Gastrocnemius medialis (tissue), 4 donors: Measurements from ENCODE around the gene HMHB1. TPM values are rescaled to one million over a fixed set of nuclear protein-coding genes. Genes with fewer than 3 reads are reported as not detected.

ENCODE experiments used
- ATAC-seq, 2 donors: fragments of 150-250 bp; one replicate each; pipeline ENCODE4 v1.9.1; 2016
- DNase-seq, 2 donors: peaks; one replicate each; pipeline ENCODE4 v3.0.0-alpha.2; 2019
- H3K27ac ChIP-seq, 4 donors: fragments of 200-600 bp; sonication (generic); 1 replicate in 1 of 4; 2 replicates in 3 of 4; pipeline ENCODE4 v1.5.1; 2016 to 2018; ENCODE audit warnings: mild to moderate bottlenecking in 2 of 4, moderate library complexity in 1 of 4
- H3K27me3 ChIP-seq, 3 donors: fragments of 200-600 bp; sonication (generic) in 2 of 3; 1 replicate in 1 of 3; 2 replicates in 2 of 3; pipeline versions ENCODE4 v1.5.1 to v1.6.0; 2016 to 2019; ENCODE audit warnings: mild to moderate bottlenecking in 1 of 3, moderate library complexity in 1 of 3
- H3K36me3 ChIP-seq, 2 donors: fragments of 200-600 bp; sonication (generic) in 1 of 2; one replicate each; pipeline ENCODE4 v1.5.1; 2017 to 2018
- H3K4me1 ChIP-seq, 2 donors: fragments of 200-600 bp; sonication (generic) in 1 of 2; one replicate each; pipeline ENCODE4 v1.5.1; 2016 to 2017; ENCODE audit warnings: mild to moderate bottlenecking in 2 of 2
- H3K4me3 ChIP-seq, 4 donors: fragments of 200-600 bp; sonication (generic) in 3 of 4; 1 replicate in 1 of 4; 2 replicates in 3 of 4; pipeline ENCODE4 v1.5.1; 2016 to 2019; ENCODE audit warnings: mild to moderate bottlenecking in 2 of 4
- H3K9me3 ChIP-seq, 3 donors: fragments of 200-600 bp; sonication (generic) in 2 of 3; 1 replicate in 1 of 3; 2 replicates in 2 of 3; pipeline ENCODE4 v1.5.1; 2016 to 2019
- CTCF ChIP-seq, 5 experiments: fragments of 450-650 bp in 3 of 5; fragments of 200-600 bp in 2 of 5; sonication (generic) in 2 of 5; IDR thresholded peaks in 4 of 5; conservative IDR thresholded peaks in 1 of 5; 1 replicate in 4 of 5; 2 replicates in 1 of 5; pipeline ENCODE4 v1.5.1; 2016 to 2019; ENCODE audit warnings: antibody characterized with exemption in 5 of 5, mild to moderate bottlenecking in 3 of 5, moderate library complexity in 3 of 5
- POLR2A ChIP-seq, 2 donors: fragments of 450-650 bp; IDR thresholded peaks; one replicate each; pipeline ENCODE4 v1.6.1; 2017; ENCODE audit warnings: antibody characterized with exemption in 2 of 2, mild to moderate bottlenecking in 2 of 2, moderate library complexity in 2 of 2
- in situ Hi-C, 4 donors: fragments of 200-750 bp; cut with MboI; loops; one replicate each; pipeline versions ENCODE4 v1.15.0 to v1.8.0; 2017; ENCODE audit warnings: low sequenced_read_pairs in 4 of 4
- intact Hi-C: fragments of 100-400 bp; cut with DNase I; formaldehyde crosslinking; loops from one replicate; pipeline ENCODE4 v1.15.1; 2023; ENCODE audit warnings: low total_unique reads
- total RNA-seq, 4 donors: library from RNA; depleted of rRNA; stranded (reverse); fragments of >200 nt; gene quantifications; one replicate each; pipeline versions ENCODE4 v1.1.0 to v1.2.3, GENCODE V29; 2016

The HMHB1 gene
- total RNA-seq, 4 donors from 2014 or later, result not detected

DNA sequence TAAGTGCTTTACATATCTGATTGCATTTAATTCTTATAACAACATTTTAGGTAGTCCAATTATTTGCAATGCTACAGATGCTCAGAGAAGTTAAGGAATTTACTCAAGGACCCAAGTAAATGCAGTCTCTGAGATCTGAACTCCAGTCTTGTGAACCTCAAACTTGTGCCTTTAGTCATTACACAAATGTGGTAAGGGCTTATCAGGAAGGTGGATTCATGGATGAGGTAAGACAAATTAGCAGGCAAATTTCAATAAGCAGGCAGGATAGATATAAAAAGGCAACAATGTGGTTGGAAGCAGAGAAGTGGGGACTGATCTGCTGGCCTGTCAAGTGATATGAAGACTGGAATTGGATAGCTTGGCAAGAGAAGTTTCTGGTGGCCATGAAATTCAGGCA lies 29.5 kb downstream of the HMHB1 start:
- Histone ChIP-seq H3K4me3 (no peak overlapping the region), H3K4me1 (no peaks in the 10 kb centered on the region), H3K27me3 (no peaks in the 10 kb centered on the region), H3K9me3 (no peaks in the 10 kb centered on the region), H3K36me3 (no peaks in the 10 kb centered on the region), H3K27ac (no peak overlapping the region)
- TF ChIP-seq CTCF (IDR thresholded peaks at IDR 0.05 in 4 of 5, conservative IDR thresholded peaks at IDR 0.05 in 1 of 5), result no peak
- DNase-seq (no peak), ATAC-seq (no peak)
- in situ Hi-C loops (loop anchor here in 3 of 4 donors (25.0 kb wide), 3 partner anchors 296 to 854 kb away; no protein-coding TSS in a partner anchor), intact Hi-C loops (no loop called here)

DNA sequence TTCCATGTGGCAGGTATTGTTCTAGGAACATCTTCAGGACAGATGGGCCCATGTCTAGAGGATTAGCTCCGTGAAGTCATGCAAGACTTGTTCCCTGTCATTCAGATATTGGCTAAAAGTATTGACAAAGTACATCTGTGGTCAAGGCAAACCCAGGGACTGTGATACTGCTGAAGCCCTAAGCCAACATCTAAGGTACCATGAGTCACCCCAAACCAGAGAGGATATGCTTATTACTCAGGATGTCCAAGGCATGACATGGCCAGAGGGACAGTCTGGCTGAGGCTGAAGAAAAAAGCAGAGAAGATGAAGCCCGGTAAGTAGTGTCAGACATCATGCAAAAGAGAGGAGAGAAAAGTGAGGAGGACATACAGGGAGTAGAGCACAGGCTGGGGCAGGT lies 31.0 kb downstream of the HMHB1 start:
- DNase-seq (no peak), ATAC-seq (no peak)
- no peaks in the 10 kb centered on the region for H3K36me3 ChIP-seq
- H3K4me3 ChIP-seq, result no peak overlapping the region
- in situ Hi-C loops, result loop anchor here in 3 of 4 donors (25.0 kb wide), 3 partner anchors 294 to 856 kb away; no protein-coding TSS in a partner anchor
- TF ChIP-seq POLR2A (IDR thresholded peaks at IDR 0.05) (no peak), CTCF (IDR thresholded peaks at IDR 0.05 in 4 of 5, conservative IDR thresholded peaks at IDR 0.05 in 1 of 5) (no peak)
- H3K27me3 ChIP-seq, result no peaks in the 10 kb centered on the region
- H3K9me3 ChIP-seq, result no peaks in the 10 kb centered on the region
- intact Hi-C loops, result no loop called here
- no peaks in the 10 kb centered on the region for H3K4me1 ChIP-seq
- H3K27ac ChIP-seq, result no peak overlapping the region

DNA sequence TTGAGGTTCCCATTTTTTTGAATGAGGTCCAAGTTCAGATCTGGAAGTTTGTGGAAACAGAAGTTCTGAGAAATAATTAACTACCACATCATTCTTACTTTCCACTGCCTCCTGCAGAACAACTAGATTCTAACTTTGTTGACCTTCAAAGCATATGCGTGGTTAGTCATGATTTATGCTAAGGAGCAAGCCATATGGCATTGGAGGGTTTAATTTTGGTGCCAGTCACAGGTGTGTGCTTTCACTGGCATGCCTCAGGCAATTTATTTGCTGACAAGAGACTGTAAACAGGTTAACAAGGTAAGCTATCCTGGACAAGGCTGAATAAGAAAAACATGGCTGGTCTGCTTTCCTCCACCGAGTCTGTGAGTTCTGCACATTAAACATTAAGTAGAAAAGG lies 31.5 kb downstream of the HMHB1 start:
- ATAC-seq (no peak), DNase-seq (no peak)
- no peaks in the 10 kb centered on the region for H3K27me3 ChIP-seq
- H3K4me3 ChIP-seq, result no peak overlapping the region
- in situ Hi-C loops (loop anchor here in 3 of 4 donors (25.0 kb wide), 3 partner anchors 294 to 856 kb away; no protein-coding TSS in a partner anchor), intact Hi-C loops (no loop called here)
- H3K9me3 ChIP-seq, result no peaks in the 10 kb centered on the region
- no peaks in the 10 kb centered on the region for H3K4me1 ChIP-seq
- TF ChIP-seq CTCF (IDR thresholded peaks at IDR 0.05 in 4 of 5, conservative IDR thresholded peaks at IDR 0.05 in 1 of 5) (no peak), POLR2A (IDR thresholded peaks at IDR 0.05) (no peak)
- no peaks in the 10 kb centered on the region for H3K36me3 ChIP-seq
- H3K27ac ChIP-seq, result no peak overlapping the region

DNA sequence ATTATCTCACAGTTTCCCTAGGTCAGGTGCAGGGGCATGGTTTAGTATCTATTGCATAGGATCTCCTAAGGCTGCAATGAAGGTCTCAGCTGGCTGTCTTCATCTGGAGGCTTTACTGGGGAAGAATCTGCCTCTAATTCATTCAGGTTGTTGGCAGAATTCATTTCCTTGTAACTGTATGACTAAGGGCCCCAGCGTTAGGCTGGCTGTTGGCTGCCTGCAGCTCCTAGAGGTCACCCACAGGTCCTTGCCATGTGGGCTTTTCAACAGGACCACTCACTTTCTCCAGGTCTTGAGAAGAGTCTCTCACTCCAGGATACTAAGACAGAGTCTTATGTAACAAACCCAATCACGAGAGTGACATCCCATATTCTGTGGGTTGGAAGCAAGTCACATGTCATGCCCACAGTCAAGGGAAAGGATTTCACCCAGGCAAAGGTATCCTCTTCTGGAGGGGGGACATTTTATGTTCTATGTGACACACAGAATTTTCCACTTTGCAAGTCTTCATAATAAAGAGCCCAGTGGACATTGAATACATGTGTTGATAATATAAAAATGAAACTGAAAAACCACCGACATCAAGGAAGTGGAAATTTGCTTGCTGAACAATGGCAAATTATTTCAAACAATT lies 38.2 kb downstream of the HMHB1 start:
- DNase-seq (no peak), ATAC-seq (no peak)
- H3K27ac ChIP-seq, result no peak overlapping the region
- no peaks in the 10 kb centered on the region for H3K27me3 ChIP-seq
- no peaks in the 10 kb centered on the region for H3K9me3 ChIP-seq
- no peak overlapping the region for H3K4me3 ChIP-seq
- H3K4me1 ChIP-seq, result peaks cover 0 to 6% of the 10 kb centered on the region in 2 donors
- H3K36me3 ChIP-seq, result no peaks in the 10 kb centered on the region
- TF ChIP-seq CTCF (IDR thresholded peaks at IDR 0.05 in 4 of 5, conservative IDR thresholded peaks at IDR 0.05 in 1 of 5), result no peak
- TF ChIP-seq POLR2A (IDR thresholded peaks at IDR 0.05), result no peak
- intact Hi-C loops (no loop called here), in situ Hi-C loops (no loop called here)

- Histone ChIP-seq H3K4me1 (peaks cover 0 to 6% of the 10 kb centered on the region in 2 donors), H3K36me3 (no peaks in the 10 kb centered on the region), H3K27me3 (no peaks in the 10 kb centered on the region), H3K27ac (no peak overlapping the region), H3K9me3 (no peaks in the 10 kb centered on the region), H3K4me3 (no peak overlapping the region)
- intact Hi-C loops, result no loop called here
- in situ Hi-C loops, result no loop called here
- ATAC-seq (no peak), DNase-seq (no peak)
- TF ChIP-seq POLR2A (IDR thresholded peaks at IDR 0.05), result no peak
- no peak for TF ChIP-seq CTCF (IDR thresholded peaks at IDR 0.05 in 4 of 5, conservative IDR thresholded peaks at IDR 0.05 in 1 of 5)
These were observed 39.4 kb downstream of the HMHB1 start for GRCh38 chr5:143851383-143851782.
